GM18867 (cell line): Measurements from ENCODE around the gene TRAF5.
"Not testable (repeated sequence)": the region's sequence is repeated elsewhere in the genome, so short reads cannot be mapped to it uniquely, and the experiment has no call there.

Experiments used
- ATAC-seq: cut with Tn5 transposase; IDR thresholded peaks from one replicate; pipeline ENCODE4 v1.9.1; 2021; ENCODE audit warnings: mild to moderate bottlenecking, moderate library complexity; ENCODE audit not compliant: unreplicated experiment

Gene TRAF5, protein sequence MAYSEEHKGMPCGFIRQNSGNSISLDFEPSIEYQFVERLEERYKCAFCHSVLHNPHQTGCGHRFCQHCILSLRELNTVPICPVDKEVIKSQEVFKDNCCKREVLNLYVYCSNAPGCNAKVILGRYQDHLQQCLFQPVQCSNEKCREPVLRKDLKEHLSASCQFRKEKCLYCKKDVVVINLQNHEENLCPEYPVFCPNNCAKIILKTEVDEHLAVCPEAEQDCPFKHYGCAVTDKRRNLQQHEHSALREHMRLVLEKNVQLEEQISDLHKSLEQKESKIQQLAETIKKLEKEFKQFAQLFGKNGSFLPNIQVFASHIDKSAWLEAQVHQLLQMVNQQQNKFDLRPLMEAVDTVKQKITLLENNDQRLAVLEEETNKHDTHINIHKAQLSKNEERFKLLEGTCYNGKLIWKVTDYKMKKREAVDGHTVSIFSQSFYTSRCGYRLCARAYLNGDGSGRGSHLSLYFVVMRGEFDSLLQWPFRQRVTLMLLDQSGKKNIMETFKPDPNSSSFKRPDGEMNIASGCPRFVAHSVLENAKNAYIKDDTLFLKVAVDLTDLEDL

DNA sequence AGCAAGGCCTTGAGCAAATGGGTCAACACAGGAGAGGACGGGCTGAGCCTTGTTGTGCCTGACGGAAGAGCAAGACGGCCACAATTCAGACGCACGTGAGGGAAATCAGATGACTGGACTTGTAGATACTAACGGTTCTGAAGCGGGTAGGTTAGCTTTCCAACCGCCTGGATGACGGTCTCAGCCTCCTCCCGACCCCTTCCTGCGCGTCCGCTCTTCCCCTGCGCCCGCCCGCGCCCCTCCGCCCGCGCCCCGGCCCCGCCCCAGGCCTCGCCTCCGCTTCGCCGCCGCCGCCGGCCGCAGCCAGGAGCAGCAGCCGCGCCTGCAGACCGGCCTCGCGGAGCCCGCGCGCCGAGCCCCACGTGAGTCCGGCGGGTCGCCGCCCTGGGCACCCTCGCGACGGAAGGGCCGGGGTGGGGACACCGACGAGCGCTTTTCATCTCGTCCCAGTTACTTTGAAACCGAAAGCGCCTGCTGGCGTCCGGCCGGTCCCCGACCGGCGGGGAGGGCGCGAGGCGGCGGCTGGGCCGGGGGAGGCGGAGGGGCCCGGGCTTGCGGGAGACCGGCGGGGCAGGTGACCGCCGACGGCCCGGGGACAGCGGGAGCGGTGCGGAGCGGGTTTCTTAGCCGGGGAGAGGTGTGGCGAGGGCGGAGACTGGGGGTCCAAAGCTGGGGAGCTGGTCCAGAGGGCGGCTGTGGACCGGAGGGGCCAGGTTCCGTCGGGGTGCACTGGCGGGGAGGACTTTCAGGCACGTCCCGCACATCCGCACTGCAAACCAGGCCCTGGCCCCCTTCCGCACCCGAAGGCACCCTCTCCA, at the start of gene TRAF5:
Gene TRAF5 (plus strand): TSS at position 306 of the 818 bp plus-strand sequence. CDS start 26,407 bp downstream, outside the sequence.
- peak; percentile 39 for ATAC-seq

- no peak for ATAC-seq
These were observed 47.3 kb upstream of the TRAF5 start for GRCh38 chr1:211279340-211279739.

DNA sequence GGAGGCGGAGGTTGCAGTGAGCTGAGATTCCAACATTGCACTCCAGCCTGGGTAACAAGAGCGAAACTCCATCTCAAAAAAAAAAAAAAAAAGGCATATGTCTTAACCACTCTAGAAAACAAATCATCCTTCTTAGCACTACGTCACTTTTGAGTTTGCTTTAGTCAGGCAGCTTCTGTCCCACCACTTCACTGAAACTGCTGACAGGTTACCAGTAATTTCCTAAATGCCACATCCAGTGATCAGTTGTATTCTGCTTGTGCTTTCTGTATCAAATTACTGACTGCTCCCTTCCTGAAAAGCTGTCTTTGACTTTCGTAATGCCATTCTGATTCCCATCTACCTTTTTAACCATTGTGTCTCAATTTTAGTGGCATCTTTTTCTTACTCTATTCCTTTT, 45.7 kb upstream of the TRAF5 start:
- ATAC-seq, result no peak

DNA sequence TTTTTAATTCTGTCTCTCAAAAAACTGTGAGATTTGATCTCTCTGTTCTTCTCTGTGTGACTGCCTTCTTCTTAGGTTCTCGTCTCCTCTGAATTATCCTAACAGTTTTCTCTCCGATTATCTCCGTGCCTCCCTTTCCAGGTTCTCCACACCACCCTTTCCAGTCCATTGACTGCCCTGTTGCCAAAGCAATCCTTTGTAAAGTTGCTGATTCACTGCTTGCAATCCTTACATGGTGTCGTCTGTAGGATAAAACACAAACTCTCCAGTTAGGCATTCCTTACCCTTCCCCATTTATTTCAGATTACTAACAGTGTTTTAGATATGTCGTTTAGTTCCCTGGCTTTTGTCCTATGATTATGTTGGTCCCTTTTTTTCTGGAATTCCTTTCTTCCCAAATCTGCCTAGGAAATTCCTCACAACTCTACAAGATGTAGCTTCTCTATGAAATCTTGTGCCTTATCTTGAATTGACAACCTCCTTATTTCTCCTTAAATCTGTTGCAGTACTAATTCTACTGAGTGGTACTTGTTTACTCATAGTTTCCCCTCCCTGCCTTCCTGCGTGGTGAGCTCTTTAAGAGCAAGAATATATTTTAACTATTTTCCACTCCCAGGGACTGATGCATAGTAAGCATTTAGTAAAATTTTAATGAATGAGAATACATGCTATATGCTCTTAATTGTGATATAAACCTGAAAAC, 45.2 kb upstream of the TRAF5 start:
- ATAC-seq, result no peak

GRCh38 chr1:211282023-211282373, 44.6 kb upstream of the TRAF5 start:
- ATAC-seq, result no peak

DNA sequence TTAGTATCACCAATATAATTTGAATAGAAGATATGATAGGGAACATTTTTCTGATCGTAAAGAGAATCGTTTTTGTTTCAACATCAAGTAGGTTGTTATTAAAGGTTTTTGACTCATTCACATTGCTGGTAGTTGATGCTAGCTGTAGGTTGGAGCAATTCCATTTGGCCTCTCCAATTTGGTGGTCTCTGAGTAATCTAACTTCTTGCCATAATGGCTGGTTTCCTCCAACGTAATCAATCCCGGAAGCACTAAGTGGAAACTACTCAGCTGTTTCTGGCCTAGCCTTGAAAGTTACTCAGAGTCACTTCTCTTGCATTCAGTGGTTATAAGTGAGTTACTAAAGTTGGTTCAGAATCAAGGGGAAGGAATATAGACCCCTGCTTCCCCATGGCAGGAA, 41.4 kb upstream of the TRAF5 start:
- no peak for ATAC-seq

DNA sequence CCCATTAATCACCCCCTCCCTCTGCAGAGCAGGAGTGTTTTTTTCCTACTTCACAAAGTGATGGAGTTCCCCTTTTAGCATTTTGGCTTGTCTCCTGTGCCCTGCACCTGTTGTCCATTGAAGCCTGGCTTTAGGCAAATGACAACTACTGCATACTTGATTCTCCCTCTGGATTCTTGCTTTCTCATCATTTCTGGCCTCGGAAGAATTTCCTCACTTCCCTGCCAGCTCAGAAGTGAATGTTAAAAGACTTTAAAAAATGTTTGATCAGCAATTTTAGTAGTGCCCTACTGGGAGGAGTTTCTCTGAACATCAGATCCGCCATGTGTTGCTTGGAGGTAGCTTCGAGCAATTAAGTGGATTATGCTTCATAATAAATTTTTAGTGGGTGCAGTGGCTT, 39.4 kb upstream of the TRAF5 start:
- no peak for ATAC-seq

- no peak for ATAC-seq
These were observed 34.2 kb upstream of the TRAF5 start for GRCh38 chr1:211292411-211292810.

- no peak for ATAC-seq
These were observed 30.2 kb upstream of the TRAF5 start for GRCh38 chr1:211296396-211296795.

DNA sequence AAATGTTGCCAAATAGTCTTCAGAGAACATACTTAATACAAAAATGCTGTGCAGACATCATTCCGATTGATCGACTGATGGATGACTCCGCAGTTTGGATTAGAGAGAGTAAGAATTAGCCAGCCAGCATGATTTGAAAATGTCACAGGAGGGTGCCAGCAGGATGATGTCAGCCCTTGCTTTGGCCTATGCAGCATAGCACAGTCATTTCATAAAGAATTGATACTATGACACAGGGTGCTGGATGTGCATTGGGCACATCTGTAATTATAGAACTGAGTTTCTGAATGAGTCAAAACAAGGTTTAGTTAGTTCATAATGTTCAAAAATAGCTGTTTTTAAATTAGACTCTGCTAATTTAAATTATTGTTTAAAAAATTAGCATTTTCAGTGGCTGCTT, 21.6 kb upstream of the TRAF5 start:
- peak; percentile 98 for ATAC-seq

DNA sequence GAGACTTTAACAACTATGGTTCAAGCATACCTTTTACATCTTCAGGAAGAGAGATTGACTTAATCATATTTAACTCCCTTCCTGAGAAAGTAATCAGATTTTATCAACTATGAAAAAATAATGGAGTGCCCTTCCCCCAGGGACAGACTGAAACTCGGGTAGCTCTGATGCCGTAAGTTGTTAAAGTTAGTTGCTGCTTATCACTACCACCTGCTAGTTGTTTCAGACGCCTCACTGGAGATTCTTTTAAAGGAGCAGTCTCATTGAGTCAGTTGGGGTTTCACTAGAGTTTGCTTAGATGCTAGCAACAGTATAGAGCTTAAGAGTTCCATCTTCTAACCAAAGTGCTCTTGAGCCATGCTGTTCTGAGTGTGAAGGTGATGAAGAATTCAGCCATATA, 17.0 kb upstream of the TRAF5 start:
- ATAC-seq, result no peak

DNA sequence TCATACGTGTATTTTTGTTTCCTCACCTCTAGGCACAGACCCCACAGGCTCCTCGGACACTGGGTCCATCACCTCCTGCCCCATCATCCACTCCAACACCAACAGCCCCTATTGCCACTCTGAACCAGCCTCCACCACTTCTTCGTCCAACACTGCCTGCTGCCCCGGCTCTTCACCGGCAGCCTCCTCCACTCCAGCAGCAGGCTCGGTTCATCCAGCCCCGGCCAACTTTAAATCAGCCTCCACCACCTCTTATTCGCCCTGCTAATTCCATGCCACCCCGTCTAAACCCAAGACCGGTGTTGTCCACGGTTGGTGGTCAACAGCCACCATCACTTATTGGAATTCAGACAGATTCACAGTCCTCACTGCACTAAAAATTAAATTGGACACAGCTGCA, 13.2 kb upstream of the TRAF5 start:
- ATAC-seq, result no peak

- ATAC-seq, result no peak
These were observed 7.9 kb upstream of the TRAF5 start for GRCh38 chr1:211318576-211319280.

DNA sequence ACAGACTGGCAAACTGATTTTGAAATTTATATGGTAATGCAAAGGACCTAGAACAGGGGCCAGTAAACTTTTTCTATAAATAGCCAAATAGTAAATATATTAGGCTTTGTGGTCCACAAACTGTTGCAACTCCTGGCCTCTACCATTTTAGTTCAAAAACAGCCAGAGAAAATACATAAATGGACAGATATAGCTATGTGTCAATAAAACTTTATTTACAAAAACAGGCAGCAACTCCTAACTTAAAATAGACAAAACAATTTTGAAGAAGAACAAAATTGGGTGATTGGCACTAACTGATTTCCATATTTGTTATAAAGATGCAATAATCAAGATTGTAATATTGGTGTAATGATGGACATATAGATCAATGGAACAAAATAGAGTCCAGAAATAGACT, 6.7 kb upstream of the TRAF5 start:
- no peak for ATAC-seq

DNA sequence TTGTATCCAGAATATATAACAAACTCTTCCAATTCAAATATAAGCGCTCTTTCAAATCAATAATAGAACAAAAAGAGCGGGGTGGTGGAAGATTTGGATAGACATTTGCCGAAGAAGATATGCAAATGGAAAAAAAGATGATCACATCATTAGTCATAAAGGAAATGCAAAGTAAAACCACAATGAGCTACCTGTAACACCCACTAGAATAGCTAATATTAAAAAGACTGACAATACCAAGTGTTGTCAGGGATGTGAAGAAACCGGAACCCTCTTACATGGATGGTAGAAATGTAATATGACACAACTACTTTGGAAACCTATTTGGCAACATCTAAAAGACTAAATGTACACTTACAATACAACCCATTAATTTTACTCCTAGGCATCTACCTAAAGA, 5.7 kb upstream of the TRAF5 start:
- peak; percentile 53 for ATAC-seq

DNA sequence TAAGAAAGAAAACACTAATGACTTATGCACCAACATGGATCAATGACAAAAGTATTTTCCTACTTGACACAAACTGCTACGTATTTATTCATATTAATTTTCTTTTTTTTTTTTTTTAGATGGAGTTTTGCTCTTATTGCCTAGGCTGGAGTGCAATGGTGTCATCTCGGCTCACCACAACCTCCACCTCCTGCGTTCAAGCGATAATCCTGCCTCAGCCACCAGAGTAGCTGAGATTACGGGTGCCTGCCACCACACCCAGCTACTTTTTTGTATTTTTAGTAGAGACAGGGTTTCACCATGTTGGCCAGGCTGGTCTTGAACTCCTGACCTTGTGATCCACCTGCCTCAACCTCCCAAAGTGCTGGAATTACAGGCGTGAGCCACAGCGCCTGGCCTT, 5.0 kb upstream of the TRAF5 start:
- ATAC-seq, result not testable (repeated sequence)

- ATAC-seq, result peak; percentile 48
These were observed 3.2 kb upstream of the TRAF5 start for GRCh38 chr1:211323156-211324063.

- no peak for ATAC-seq
These were observed 1.4 kb upstream of the TRAF5 start for GRCh38 chr1:211324992-211325775.

DNA sequence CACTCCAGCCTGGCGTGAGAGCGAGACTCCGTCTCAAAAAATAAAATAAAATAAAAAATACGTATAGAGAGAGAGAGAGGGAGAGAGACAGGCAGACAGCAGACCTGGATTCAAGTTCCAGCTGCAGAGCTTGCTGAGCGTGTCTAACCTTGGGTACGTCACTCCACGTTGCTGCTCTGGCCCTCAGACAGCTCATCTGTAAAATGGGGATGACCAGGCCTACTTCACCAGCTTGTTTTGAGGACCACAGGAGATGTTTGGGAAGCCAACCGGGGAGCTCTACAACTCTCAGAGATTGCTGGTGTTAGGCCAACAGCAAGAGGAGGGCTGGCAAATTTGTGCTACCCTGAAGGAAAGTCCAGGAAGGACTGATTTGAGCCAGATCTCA, 499 bp upstream of the TRAF5 start:
- no peak for ATAC-seq
